Ovary (tissue), 9 donors: ENCODE measurements around the gene KIFC1. TPM values are rescaled to one million over a fixed set of nuclear protein-coding genes. Genes with fewer than 3 reads are reported as not detected.

ENCODE experiments used
- DNase-seq, 5 donors: peaks; one replicate each; pipeline ENCODE4 v3.0.0-alpha.2; 2019 to 2020
- H3K27ac ChIP-seq, 2 donors: fragments of 200-600 bp; one replicate each; pipeline versions ENCODE4 v1.5.1 to v1.8.0; 2019 to 2022
- H3K27me3 ChIP-seq: fragments of 200-600 bp; one replicate; pipeline ENCODE4 v1.8.0; 2022
- H3K36me3 ChIP-seq: fragments of 200-600 bp; sonication (generic); one replicate; pipeline ENCODE4 v1.5.1; 2019
- H3K4me1 ChIP-seq: one replicate; pipeline ENCODE4 v1.8.1; 2013; ENCODE audit warnings: mild to moderate bottlenecking, moderate library complexity; ENCODE audit not compliant: insufficient read depth
- H3K4me3 ChIP-seq: fragments of 200-600 bp; sonication (generic); one replicate; pipeline ENCODE4 v1.5.1; 2017
- H3K9me3 ChIP-seq, 2 donors: fragments of 200-600 bp in 1 of 2; sonication (generic) in 1 of 2; one replicate each; pipeline versions ENCODE4 v1.5.1 to v1.8.1; 2013 to 2019; ENCODE audit warnings: mild to moderate bottlenecking in 1 of 2, moderate library complexity in 1 of 2
- EP300 ChIP-seq: sonication (generic); formaldehyde crosslinking; IDR thresholded peaks from one replicate; pipeline ENCODE4 v1.6.1; 2017; ENCODE audit warnings: antibody characterized with exemption
- POLR2A ChIP-seq: fragments of 450-650 bp; IDR thresholded peaks from one replicate; pipeline ENCODE4 v1.6.1; 2017; ENCODE audit warnings: antibody characterized with exemption, mild to moderate bottlenecking, moderate library complexity
- WGBS, 3 donors: extraction: QIAGEN DNeasy Blood & Tissue Kit in 1 of 3; methylation state at CpG; one replicate each; pipeline versions ENCODE4 v1.1.5 to v1.1.7; 2013 to 2017; 5-methylcytosine and 5-hydroxymethylcytosine counted together
- intact Hi-C, 4 donors: fragments of 100-400 bp; cut with DNase I; formaldehyde crosslinking; loops; one replicate each; pipeline versions ENCODE4 v1.11.0 to v1.15.1; 2022 to 2023
- polyA plus RNA-seq, 2 donors: library from polyadenylated mRNA; stranded (reverse); fragments of 200-250 nt in 1 of 2; fragments of 350-450 nt in 1 of 2; fragmentation: Illumina TruSeq in 1 of 2; extraction: RNeasy Lipid Tissue Mini Kit (QIAGEN cat#74804) in 1 of 2; gene quantifications; one replicate each; pipeline ENCODE4 v1.2.3, GENCODE V29; 2013 to 2014
- total RNA-seq, 7 donors: library from RNA; depleted of rRNA in 2 of 7; stranded (reverse); fragments of >200 nt in 2 of 7; fragmentation: NEBNext Ultra II Directional in 3 of 7; extraction: Animal tissue kit (Norgen Biotek cat#: 25700) in 3 of 7; gene quantifications; one replicate each; pipeline versions ENCODE4 v1.1.0 to v1.2.4, GENCODE V29; 2016 to 2023
- TF ChIP-seq, protein P1 (sequence below), 3 donors: fragments of 450-650 bp in 2 of 3; fragments of 200-600 bp in 1 of 3; IDR thresholded peaks; one replicate each; pipeline versions ENCODE4 v1.5.1 to v1.8.0; 2016 to 2022; ENCODE audit warnings: antibody characterized with exemption in 3 of 3, mild to moderate bottlenecking in 1 of 3
- donor health status: DM: no; HTN: no; CAD: no; lungs with moderate emphysema.
- donor health status: DM: no; HTN: no; CAD: no.
- donor health status: Bipolar disorder and iron deficiency.
- donor health status: DM: yes; HTN: yes; CAD: no.
- donor health status: DM: no; HTN: no; CAD: no.
- donor health status: DM: yes; HTN: yes; CAD: no.

KIFC1 gene
- total and polyA plus RNA-seq, 9 donors = 0.60 to 3.9 (median 2.2) TPM

DNA sequence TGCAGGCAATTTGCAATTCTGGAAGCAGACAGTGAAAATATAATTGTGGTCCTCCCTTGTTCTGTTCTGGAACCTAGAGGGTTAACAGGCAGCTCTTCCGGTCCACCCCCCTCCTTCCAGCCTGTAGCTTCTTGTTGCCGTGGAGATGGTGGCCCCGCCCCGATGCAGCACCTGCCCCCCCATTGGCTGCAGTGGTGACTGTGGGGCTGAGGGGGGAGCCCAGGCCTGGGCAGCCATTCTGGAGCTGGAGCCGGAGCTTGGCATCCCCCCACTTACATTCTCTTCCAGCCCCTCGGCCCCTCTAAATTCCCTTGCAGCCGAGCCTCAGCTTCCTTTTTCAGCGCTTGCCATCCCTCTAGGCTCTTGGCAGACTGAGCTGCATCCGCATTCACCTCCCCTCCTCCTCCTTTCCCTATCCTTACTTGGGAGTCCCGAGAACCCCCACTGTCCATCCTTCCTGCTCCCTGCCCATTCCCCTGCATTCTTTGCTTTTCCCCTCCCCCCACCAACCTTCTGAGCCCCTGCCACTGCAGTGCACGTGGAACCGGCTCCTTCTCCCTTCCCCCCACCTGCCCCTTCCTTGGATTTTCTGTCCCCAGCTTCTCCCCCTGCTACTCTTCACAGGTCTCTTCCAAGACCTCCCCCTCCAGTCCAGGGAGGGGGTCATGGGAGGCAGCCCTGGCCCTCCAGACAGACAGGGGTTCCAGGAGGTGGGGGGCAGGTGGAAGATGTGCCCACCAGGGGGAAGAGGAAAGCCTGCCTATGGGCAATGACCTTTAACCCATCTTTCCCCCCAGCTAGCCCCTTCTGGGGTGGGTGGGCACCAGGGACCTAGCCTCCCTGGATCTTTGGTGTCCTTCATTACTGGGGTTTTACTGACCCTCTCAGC lies 39.6 kb downstream of the KIFC1 start:
- Histone ChIP-seq H3K4me3 (no peak overlapping the region), H3K27ac (peak overlapping the region; percentile 27 to 35), H3K4me1 (peaks cover 23% of the 10 kb centered on the region), H3K9me3 (no peaks in the 10 kb centered on the region), H3K36me3 (no peaks in the 10 kb centered on the region), H3K27me3 (no peaks in the 10 kb centered on the region)
- intact Hi-C loops = no loop called here
- TF ChIP-seq POLR2A (no peak), EP300 (no peak)
- TF ChIP-seq, protein P1, sequence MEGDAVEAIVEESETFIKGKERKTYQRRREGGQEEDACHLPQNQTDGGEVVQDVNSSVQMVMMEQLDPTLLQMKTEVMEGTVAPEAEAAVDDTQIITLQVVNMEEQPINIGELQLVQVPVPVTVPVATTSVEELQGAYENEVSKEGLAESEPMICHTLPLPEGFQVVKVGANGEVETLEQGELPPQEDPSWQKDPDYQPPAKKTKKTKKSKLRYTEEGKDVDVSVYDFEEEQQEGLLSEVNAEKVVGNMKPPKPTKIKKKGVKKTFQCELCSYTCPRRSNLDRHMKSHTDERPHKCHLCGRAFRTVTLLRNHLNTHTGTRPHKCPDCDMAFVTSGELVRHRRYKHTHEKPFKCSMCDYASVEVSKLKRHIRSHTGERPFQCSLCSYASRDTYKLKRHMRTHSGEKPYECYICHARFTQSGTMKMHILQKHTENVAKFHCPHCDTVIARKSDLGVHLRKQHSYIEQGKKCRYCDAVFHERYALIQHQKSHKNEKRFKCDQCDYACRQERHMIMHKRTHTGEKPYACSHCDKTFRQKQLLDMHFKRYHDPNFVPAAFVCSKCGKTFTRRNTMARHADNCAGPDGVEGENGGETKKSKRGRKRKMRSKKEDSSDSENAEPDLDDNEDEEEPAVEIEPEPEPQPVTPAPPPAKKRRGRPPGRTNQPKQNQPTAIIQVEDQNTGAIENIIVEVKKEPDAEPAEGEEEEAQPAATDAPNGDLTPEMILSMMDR (IDR thresholded peaks at IDR 0.05) = no peak
- WGBS, 3 donors = 5 to 9% (median 8%) methylated on average over 12 of the region's 12 CpGs
- DNase-seq = peak; percentile 68 to 82 (median 78)

DNA sequence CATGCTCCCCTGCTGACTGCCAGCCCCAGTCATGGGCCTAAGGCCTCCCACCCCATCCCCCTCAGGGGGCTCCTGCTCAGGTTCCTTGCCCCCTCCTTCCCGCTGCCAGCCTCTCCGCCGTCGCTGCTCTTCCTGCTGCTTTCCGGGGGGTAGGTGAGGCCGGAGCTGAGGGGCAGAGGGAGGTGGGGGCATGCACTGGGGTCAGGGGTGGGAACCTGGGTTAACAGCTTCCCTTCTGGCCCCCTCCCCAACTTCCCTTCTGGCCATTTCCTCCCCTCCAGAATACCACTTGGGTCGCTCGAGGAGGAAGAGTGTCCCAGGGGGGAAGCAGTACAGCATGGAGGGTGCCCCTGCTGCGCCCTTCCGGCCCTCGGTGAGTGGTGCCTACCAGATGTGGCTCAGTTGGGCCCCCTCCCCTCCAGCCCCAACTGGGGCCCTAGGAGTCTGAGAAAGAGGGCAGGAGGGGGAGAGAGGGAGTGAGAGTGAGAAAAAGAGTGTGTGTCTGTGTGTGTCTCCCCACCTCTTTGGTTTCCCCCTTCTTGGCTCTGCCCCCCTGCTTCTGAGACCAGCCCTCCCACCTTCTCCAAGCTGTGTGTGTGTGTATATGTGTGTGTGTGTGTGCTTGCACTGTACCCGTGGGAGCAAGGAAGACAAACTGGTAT lies 40.4 kb downstream of the KIFC1 start:
- H3K4me1 ChIP-seq = peaks cover 21% of the 10 kb centered on the region
- intact Hi-C loops = no loop called here

DNA sequence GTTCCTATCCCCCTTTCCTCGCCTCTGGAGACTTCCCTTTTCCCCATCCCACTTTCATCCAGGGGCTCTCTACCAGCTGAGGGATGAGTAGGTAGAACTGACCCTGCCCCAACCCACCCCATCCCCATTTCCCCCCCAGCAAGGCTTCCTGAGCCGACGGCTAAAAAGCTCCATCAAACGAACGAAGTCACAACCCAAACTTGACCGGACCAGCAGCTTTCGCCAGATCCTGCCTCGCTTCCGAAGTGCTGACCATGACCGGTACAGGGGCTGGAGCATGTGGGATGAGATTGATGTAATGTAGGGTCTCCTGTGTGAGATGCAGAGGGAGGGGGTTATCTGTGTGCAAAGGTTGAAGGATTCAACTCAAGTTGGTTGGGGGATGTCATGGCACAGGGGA lies 40.9 kb downstream of the KIFC1 start:
- 69 to 74% (median 71%) methylated on average over 10 of the region's 10 CpGs for WGBS, 3 donors
- intact Hi-C loops = no loop called here
- TF ChIP-seq POLR2A = no peak
- TF ChIP-seq, protein P1 (IDR thresholded peaks at IDR 0.05) = no peak
- no peak for TF ChIP-seq EP300
- H3K9me3 ChIP-seq = no peaks in the 10 kb centered on the region
- DNase-seq = peak in 1 of 5 donors; percentile 24
- H3K4me1 ChIP-seq = peaks cover 21% of the 10 kb centered on the region
- no peaks in the 10 kb centered on the region for H3K36me3 ChIP-seq
- peak overlapping the region; percentile 53 to 67 for H3K27ac ChIP-seq
- H3K27me3 ChIP-seq = no peaks in the 10 kb centered on the region
- H3K4me3 ChIP-seq = no peak overlapping the region

More for the DNA sequence above, 40.4 kb downstream of the KIFC1 start:
- Histone ChIP-seq H3K27me3 (no peaks in the 10 kb centered on the region), H3K4me3 (no peak overlapping the region), H3K9me3 (no peaks in the 10 kb centered on the region), H3K36me3 (no peaks in the 10 kb centered on the region), H3K27ac (peak overlapping the region in 1 of 2 donors; percentile 27)
- WGBS, 3 donors = 60 to 69% (median 68%) methylated on average over 12 of the region's 12 CpGs
- TF ChIP-seq, protein P1 (IDR thresholded peaks at IDR 0.05) = no peak
- TF ChIP-seq EP300 (no peak), POLR2A (no peak)
- DNase-seq = no peak

DNA sequence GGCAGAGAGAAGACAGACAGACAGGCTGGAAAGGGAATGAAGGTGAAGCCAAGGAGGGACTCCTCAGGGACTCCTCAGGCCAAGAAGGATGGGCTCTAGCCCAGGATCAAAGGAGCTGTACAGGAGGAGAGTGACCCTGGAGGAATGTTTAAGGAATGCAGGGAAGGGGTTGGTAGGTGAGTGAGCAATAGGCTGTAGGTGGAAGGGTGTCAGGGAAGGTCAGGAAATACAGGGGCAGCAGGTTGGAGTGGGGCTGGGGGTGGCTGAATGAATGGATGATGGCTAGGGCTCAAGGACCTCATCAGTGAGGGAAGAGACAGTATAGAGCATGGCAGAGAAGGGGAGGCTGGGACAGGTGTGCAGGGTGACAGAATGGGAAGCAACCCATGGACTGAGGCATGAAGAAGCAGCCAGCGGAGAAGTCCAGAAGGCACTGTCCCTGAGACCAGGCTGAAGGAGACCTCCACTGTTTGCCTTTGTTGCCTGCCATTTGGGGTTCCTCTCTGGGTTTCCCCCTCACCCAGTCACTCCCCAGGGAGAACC lies 41.4 kb downstream of the KIFC1 start:
- no peaks in the 10 kb centered on the region for H3K9me3 ChIP-seq
- intact Hi-C loops = no loop called here
- peaks cover 21% of the 10 kb centered on the region for H3K4me1 ChIP-seq
- no peaks in the 10 kb centered on the region for H3K27me3 ChIP-seq
- H3K36me3 ChIP-seq = no peaks in the 10 kb centered on the region
- no peak for TF ChIP-seq POLR2A
- no peak for TF ChIP-seq EP300
- TF ChIP-seq, protein P1 (IDR thresholded peaks at IDR 0.05) = no peak
- WGBS, 3 donors = 90 to 100% (median 95%) methylated on average over 1 of the region's 1 CpG
- H3K27ac ChIP-seq = peak overlapping the region; percentile 53 to 67
- peak in 1 of 5 donors; percentile 17 for DNase-seq
- H3K4me3 ChIP-seq = no peak overlapping the region
